Thyroid gland (tissue), 4 donors: ENCODE data around the gene WWTR1. TPM values are rescaled to one million over a fixed set of nuclear protein-coding genes. Genes with fewer than 3 reads are reported as not detected.
A peak's percentile ranks its signal among the peaks of the same experiment; 100 is the strongest.

Experiments
- DNase-seq, 2 donors: peaks; one replicate each; pipeline ENCODE4 v3.0.0-alpha.2; 2019
- H3K27ac ChIP-seq, 3 donors: fragments of 200-600 bp; sonication (generic); 1 replicate in 2 of 3; 2 replicates in 1 of 3; pipeline ENCODE4 v1.5.1; 2016 to 2019; ENCODE audit warnings: mild to moderate bottlenecking in 1 of 3, moderate library complexity in 1 of 3
- H3K27me3 ChIP-seq: fragments of 200-600 bp; sonication (generic); one replicate; pipeline ENCODE4 v1.5.1; 2019
- H3K36me3 ChIP-seq, 2 donors: fragments of 200-600 bp; sonication (generic); one replicate each; pipeline ENCODE4 v1.5.1; 2016 to 2019
- H3K4me1 ChIP-seq, 2 donors: fragments of 200-600 bp; sonication (generic); one replicate each; pipeline ENCODE4 v1.5.1; 2017 to 2019
- H3K4me3 ChIP-seq, 3 donors: fragments of 200-600 bp; sonication (generic); replicated peaks in 1 of 3; 1 replicate in 2 of 3; 2 replicates in 1 of 3; pipeline ENCODE4 v1.5.1; 2016; ENCODE audit warnings: mild to moderate bottlenecking in 1 of 3
- H3K9me3 ChIP-seq: fragments of 200-600 bp; sonication (generic); one replicate; pipeline ENCODE4 v1.5.1; 2017
- POLR2A ChIP-seq, 2 donors: fragments of 450-650 bp; IDR thresholded peaks; one replicate each; pipeline ENCODE4 v1.6.1; 2017; ENCODE audit warnings: antibody characterized with exemption in 2 of 2, mild to moderate bottlenecking in 2 of 2, moderate library complexity in 1 of 2
- WGBS, 2 donors: methylation state at CpG; one replicate each; pipeline ENCODE4 v1.1.5; 2017; 5-methylcytosine and 5-hydroxymethylcytosine counted together
- intact Hi-C: fragments of 100-400 bp; cut with DNase I; formaldehyde crosslinking; loops from one replicate; pipeline ENCODE4 v1.15.1; 2023
- total RNA-seq, 4 donors: library from RNA; depleted of rRNA; stranded (reverse); fragments of >200 nt; gene quantifications; one replicate each; pipeline ENCODE4 v1.2.3, GENCODE V29; 2016
- TF ChIP-seq, protein P1 (sequence below), 6 experiments: fragments of 200-600 bp in 3 of 6; fragments of 450-650 bp in 3 of 6; sonication (generic) in 3 of 6; IDR thresholded peaks; one replicate each; pipeline ENCODE4 v1.5.1; 2016 to 2019; ENCODE audit warnings: antibody characterized with exemption in 6 of 6, mild to moderate bottlenecking in 2 of 6, inconsistent platforms in 1 of 6, moderate library complexity in 1 of 6

WWTR1 gene
- total RNA-seq, 4 donors from 2014 or later: 56.7 to 87.6 (median 78.5) TPM

GRCh38 chr3:149648525-149648924, 9.3 kb downstream of the WWTR1 start:
- DNase-seq: no peak
- H3K36me3 ChIP-seq: no peaks in the 10 kb centered on the region
- no peak overlapping the region for H3K4me3 ChIP-seq
- TF ChIP-seq POLR2A (IDR thresholded peaks at IDR 0.05): no peak
- TF ChIP-seq, protein P1, sequence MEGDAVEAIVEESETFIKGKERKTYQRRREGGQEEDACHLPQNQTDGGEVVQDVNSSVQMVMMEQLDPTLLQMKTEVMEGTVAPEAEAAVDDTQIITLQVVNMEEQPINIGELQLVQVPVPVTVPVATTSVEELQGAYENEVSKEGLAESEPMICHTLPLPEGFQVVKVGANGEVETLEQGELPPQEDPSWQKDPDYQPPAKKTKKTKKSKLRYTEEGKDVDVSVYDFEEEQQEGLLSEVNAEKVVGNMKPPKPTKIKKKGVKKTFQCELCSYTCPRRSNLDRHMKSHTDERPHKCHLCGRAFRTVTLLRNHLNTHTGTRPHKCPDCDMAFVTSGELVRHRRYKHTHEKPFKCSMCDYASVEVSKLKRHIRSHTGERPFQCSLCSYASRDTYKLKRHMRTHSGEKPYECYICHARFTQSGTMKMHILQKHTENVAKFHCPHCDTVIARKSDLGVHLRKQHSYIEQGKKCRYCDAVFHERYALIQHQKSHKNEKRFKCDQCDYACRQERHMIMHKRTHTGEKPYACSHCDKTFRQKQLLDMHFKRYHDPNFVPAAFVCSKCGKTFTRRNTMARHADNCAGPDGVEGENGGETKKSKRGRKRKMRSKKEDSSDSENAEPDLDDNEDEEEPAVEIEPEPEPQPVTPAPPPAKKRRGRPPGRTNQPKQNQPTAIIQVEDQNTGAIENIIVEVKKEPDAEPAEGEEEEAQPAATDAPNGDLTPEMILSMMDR (IDR thresholded peaks at IDR 0.05): no peak
- intact Hi-C loops: no loop called here
- H3K9me3 ChIP-seq: no peaks in the 10 kb centered on the region
- no peaks in the 10 kb centered on the region for H3K27me3 ChIP-seq
- peaks cover 33 to 60% of the 10 kb centered on the region in 2 donors for H3K4me1 ChIP-seq
- 70 to 74% methylated on average over 3 of the region's 3 CpGs for WGBS, 2 donors
- peak overlapping the region in 1 of 3 donors; percentile 45 for H3K27ac ChIP-seq

GRCh38 chr3:149647812-149648211, 10.0 kb downstream of the WWTR1 start:
- H3K27me3 ChIP-seq: no peaks in the 10 kb centered on the region
- intact Hi-C loops: no loop called here
- H3K27ac ChIP-seq: no peak overlapping the region
- no peak overlapping the region for H3K4me3 ChIP-seq
- 77 to 91% methylated on average over 1 of the region's 1 CpG for WGBS, 2 donors
- H3K36me3 ChIP-seq: no peaks in the 10 kb centered on the region
- TF ChIP-seq, protein P1 (IDR thresholded peaks at IDR 0.05): no peak
- TF ChIP-seq POLR2A (IDR thresholded peaks at IDR 0.05): no peak
- DNase-seq: no peak
- H3K4me1 ChIP-seq: peaks cover 34 to 56% of the 10 kb centered on the region in 2 donors
- H3K9me3 ChIP-seq: no peaks in the 10 kb centered on the region

GRCh38 chr3:149647285-149647684, 10.5 kb downstream of the WWTR1 start:
- no peak overlapping the region for H3K4me3 ChIP-seq
- no peaks in the 10 kb centered on the region for H3K9me3 ChIP-seq
- intact Hi-C loops: no loop called here
- TF ChIP-seq POLR2A (IDR thresholded peaks at IDR 0.05): no peak
- TF ChIP-seq, protein P1 (IDR thresholded peaks at IDR 0.05): no peak
- WGBS, 2 donors: 87 to 92% methylated on average over 4 of the region's 4 CpGs
- H3K4me1 ChIP-seq: peaks cover 34 to 55% of the 10 kb centered on the region in 2 donors
- no peak for DNase-seq
- no peak overlapping the region for H3K27ac ChIP-seq
- H3K36me3 ChIP-seq: no peaks in the 10 kb centered on the region
- no peaks in the 10 kb centered on the region for H3K27me3 ChIP-seq

- no peak for DNase-seq
- 92 to 94% methylated on average over 4 of the region's 4 CpGs for WGBS, 2 donors
- Histone ChIP-seq H3K27me3 (no peaks in the 10 kb centered on the region), H3K4me3 (no peak overlapping the region), H3K36me3 (no peaks in the 10 kb centered on the region), H3K4me1 (peaks cover 33 to 56% of the 10 kb centered on the region in 2 donors), H3K27ac (no peak overlapping the region), H3K9me3 (no peaks in the 10 kb centered on the region)
- no peak for TF ChIP-seq POLR2A (IDR thresholded peaks at IDR 0.05)
- TF ChIP-seq, protein P1 (IDR thresholded peaks at IDR 0.05): no peak
- intact Hi-C loops: no loop called here
Observed at GRCh38 chr3:149646181-149646766, 11.6 kb downstream of the WWTR1 start.

DNA sequence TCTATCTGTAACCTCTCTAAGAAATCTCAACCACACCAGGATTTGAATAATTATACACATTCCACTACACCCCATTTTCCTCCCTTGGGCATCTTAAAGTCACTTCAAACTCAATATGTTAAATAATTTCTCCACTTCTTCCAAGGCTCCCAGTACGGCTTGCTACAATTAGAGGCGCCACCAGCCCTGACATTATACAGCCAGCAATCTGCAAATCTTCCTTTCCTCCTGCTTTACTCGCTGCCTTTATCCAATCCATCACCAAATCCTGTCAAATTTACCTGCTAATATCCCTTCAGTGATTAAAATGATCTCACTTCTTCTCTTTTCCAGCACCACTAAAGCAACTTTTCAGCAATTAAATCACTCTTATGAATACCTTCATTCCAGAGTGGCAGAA, 13.9 kb downstream of the WWTR1 start:
- Histone ChIP-seq H3K4me1 (peaks cover 25 to 43% of the 10 kb centered on the region in 2 donors), H3K36me3 (no peaks in the 10 kb centered on the region), H3K9me3 (no peaks in the 10 kb centered on the region), H3K27ac (peak overlapping the region in 1 of 3 donors; percentile 28), H3K27me3 (no peaks in the 10 kb centered on the region), H3K4me3 (no peak overlapping the region)
- DNase-seq: no peak
- no peak for TF ChIP-seq POLR2A (IDR thresholded peaks at IDR 0.05)
- TF ChIP-seq, protein P1 (IDR thresholded peaks at IDR 0.05): no peak
- intact Hi-C loops: no loop called here
- 88 to 89% methylated on average over 3 of the region's 3 CpGs for WGBS, 2 donors
